Spleen (tissue), 7 donors: ENCODE measurements around the gene TMA7.

Experiments
- POLR2A ChIP-seq, 3 donors: fragments of 450-650 bp; IDR thresholded peaks; one replicate each; pipeline ENCODE4 v1.5.1; 2017; ENCODE audit warnings: antibody characterized with exemption in 3 of 3, mild to moderate bottlenecking in 1 of 3
- POLR2AphosphoS5 ChIP-seq, 3 donors: sonication (generic); formaldehyde crosslinking; IDR thresholded peaks; one replicate each; pipeline ENCODE4 v1.5.1; 2017; ENCODE audit warnings: antibody characterized with exemption in 3 of 3
- TF ChIP-seq, protein P1 (sequence below), 11 experiments: fragments of 200-600 bp in 7 of 11; fragments of 450-650 bp in 4 of 11; sonication (generic) in 4 of 11; IDR thresholded peaks in 8 of 11; conservative IDR thresholded peaks in 3 of 11; 1 replicate in 7 of 11; 2 replicates in 4 of 11; pipeline versions ENCODE4 v1.4.0 to v1.8.0; 2016 to 2021; ENCODE audit warnings: antibody characterized with exemption in 11 of 11, inconsistent platforms in 4 of 11, mild to moderate bottlenecking in 1 of 11
- donor health status: DM: no; HTN: no; CAD: no; lungs with moderate emphysema.
- donor health status: DM: no; HTN: no; CAD: no.
- donor health status: DM: no; HTN: no; CAD: no.

DNA sequence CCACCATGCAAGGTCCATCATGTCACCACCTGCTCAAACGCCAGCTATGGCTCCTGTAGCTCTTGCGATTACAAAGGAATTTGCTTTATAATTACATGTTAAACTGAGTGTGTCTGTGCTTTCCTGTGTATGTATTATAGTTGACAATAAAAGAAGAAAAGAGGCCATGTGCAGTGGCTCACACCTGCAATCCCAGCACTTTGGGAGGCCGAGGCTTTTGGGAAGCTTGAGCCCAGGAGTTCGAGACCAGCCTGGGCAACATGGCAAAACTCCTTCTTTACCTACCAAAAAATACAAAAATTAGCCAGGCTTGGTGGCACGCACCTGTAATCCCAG lies 33.5 kb downstream of the TMA7 start:
- TF ChIP-seq, protein P1, sequence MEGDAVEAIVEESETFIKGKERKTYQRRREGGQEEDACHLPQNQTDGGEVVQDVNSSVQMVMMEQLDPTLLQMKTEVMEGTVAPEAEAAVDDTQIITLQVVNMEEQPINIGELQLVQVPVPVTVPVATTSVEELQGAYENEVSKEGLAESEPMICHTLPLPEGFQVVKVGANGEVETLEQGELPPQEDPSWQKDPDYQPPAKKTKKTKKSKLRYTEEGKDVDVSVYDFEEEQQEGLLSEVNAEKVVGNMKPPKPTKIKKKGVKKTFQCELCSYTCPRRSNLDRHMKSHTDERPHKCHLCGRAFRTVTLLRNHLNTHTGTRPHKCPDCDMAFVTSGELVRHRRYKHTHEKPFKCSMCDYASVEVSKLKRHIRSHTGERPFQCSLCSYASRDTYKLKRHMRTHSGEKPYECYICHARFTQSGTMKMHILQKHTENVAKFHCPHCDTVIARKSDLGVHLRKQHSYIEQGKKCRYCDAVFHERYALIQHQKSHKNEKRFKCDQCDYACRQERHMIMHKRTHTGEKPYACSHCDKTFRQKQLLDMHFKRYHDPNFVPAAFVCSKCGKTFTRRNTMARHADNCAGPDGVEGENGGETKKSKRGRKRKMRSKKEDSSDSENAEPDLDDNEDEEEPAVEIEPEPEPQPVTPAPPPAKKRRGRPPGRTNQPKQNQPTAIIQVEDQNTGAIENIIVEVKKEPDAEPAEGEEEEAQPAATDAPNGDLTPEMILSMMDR (IDR thresholded peaks at IDR 0.05 in 8 of 11, conservative IDR thresholded peaks at IDR 0.05 in 3 of 11), result no peak
- TF ChIP-seq POLR2AphosphoS5 (IDR thresholded peaks at IDR 0.05) (no peak), POLR2A (IDR thresholded peaks at IDR 0.05) (no peak)
